Measurements from ENCODE around the gene ARHGAP26.

DNA sequence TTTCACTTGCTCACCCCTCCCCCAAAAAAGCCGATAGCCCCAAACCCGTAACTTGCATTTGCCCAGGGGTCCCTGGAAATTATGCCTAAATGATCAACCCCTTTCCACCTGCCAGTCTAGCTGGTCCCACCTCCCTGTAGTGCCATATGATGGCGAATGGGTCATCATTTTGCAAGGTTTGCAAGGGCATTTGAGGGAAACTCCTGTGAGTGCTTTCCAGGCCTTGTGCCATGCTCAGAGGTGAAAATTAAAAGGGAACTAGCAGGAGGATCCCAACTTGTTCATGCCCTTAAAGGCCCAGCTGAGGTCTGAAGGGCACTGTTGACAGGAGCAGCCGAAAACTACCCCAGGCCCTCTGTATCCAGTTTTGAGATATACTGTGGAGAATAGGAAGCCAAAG is 440.4 kb downstream of the ARHGAP26 start:
- TF ChIP-seq SUZ12 (IDR thresholded peaks at IDR 0.05; ENCODE audit: extremely low read depth, insufficient read depth, insufficient read length) (no peak), ZNF274 (IDR thresholded peaks at IDR 0.05; ENCODE audit: low read depth, low read length) (no peak), YY1 (IDR thresholded peaks at IDR 0.05; ENCODE audit: insufficient read depth, insufficient read length) (no peak)

Data from NT2/D1 (cell line).